Loucy (cell line): ENCODE measurements around the gene GNA14.

ENCODE experiments used
- CTCF ChIP-seq: fragments of 200-600 bp; sonication (generic); conservative IDR thresholded peaks from 2 replicates; pipeline ENCODE4 v1.5.1; 2014; ENCODE audit warnings: mild to moderate bottlenecking, antibody characterized with exemption, low read length
- EZH2phosphoT487 ChIP-seq: fragments of 200-600 bp; IDR thresholded peaks from 2 replicates; pipeline ENCODE4 v1.6.1; 2018; ENCODE audit warnings: antibody characterized with exemption, mild to moderate bottlenecking, moderate library complexity, borderline replicate concordance

- TF ChIP-seq CTCF (no peak), EZH2phosphoT487 (no peak)
Observed at GRCh38 chr9:77663754-77664153, 15.6 kb upstream of the GNA14 start.
